ENCODE measurements around the gene PTCH1.

The PTCH1 gene

DNA sequence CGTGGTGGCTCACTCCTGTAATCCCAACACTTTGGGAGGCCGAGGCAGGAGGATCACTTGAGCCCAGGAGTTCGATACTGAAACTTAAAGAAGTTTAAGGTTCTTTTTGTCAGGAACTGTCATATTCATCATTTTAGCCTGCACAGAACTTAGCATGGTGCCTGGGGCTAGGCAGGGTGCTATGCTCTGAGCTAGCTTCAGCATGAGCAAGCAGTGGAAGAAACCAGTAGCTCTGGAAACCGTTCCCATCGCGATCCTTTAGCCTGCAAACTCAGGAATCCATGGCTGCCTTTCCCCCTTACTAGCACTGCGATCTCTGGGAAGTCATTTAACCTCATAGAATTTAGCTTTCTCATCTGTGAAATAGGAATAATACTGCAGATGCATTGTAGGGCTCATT lies 80.4 kb downstream of the PTCH1 start:
- DNase-seq = no peak

DNA sequence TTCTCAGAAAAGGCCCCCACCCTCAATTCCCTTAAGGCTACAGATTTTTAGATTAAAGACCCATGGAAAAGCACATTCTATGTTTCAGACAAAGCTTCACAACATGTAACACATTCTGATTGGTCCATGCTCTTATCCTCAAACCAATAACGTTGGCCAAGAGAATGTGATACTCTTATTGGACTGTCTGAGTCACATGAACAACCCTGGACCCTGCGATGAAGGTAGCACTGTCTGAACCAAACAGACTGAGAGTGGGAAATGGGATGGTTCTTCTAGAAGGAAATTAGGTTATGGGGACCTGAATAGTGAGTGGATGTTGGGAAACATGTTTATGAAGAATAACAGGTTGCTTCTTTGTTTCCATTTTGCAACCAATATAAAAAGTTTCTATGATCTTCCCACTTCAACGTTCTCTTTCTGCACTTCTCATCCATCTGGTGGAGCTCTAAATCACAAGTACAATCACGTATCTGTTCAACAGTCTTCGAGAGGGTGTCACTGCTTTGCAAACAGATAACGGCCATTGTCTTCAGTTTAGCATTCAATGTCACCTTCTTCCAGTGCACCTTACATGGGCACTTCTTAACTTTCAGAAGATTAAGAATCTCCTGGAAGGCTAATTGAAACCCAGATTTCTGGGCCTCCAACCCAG lies 81.6 kb downstream of the PTCH1 start:
- no peak for DNase-seq

- DNase-seq = no peak
Measured at GRCh38 chr9:95434116-95435073, 82.4 kb downstream of the PTCH1 start.

- DNase-seq = no peak
Measured at GRCh38 chr9:95433096-95433819, 83.5 kb downstream of the PTCH1 start.

- DNase-seq = no peak
Measured at GRCh38 chr9:95431286-95431685, 85.5 kb downstream of the PTCH1 start.

DNA sequence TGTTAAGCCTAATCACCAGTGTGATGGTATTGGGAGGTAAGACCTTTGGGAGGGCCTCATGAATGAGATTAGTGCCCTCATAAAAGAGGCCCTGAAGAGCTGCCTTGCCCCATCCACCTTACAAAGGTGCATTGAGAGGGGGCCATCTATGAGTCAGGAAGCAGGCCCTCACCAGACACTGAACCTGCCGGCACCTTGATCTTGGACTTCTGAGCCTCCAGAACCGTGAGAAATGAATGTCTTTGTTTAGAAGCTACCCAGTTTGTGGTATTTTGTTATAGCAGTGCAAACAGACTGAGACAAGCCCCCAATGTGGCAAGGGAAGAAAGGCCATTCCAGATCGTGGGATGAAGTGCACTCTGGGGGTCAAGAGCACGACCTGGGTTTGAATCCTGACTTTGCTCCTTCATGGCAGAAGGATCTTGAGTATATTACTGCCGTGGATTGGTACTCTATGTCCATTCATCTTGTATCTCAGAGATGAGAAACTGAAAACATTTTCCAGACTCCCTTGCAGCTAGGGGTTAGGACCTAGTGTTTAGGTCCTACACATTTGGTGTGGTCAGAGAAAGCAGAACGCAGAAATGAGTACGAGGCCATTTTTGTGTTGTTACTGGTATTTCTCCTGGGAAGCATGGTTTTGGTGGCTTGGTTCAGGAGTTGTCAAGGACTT lies 86.7 kb downstream of the PTCH1 start:
- no peak for DNase-seq

DNA sequence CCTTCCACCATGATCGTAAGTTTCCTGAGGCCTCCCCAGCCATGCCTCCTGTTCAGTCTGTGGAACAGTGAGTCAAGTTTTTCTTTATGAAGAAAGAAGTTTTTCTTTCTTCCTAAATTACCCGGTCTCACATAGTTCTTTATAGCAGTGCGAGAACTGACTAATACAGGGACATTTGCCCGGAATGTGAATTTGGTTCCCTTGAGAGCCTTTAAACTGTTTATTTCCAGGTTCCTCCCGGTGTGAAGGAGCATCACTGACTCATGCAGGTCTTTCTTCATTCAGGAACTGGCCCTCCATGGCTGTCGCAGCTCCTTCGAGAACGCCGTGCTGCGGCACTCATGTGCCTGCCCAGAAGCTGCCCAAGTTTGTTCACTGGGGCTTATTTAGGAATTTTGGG lies 87.7 kb downstream of the PTCH1 start:
- no peak for DNase-seq

DNA sequence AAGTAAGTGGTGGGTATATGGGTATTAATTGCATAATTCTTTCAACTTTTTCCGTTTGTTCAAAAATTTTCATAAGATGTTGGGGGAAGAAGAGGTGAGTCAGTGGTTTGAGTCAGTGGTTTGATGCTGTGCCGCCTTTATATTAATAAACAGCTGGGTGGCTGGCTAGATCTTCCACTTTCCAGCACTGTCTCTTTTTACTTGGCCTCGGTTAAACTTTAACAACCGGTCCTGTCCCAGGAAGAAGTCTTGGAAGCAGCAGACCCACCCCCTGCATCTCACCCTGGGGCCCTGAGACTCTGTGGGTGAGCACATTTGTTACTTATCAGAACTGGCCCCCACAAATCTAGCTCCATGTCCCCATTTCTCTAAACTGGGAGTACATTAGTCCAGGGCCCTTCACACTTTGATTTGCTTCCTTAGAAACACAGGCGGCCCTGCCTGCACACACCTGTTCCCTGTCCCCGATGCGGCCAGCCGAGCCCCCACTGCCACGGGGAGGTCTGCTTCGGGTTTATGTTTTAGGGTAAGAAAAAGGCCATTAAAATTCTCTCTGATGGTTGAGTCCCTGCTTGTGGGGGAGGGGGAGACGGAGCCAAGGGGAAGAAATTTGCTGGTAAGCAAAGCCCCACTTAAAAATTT lies 90.7 kb downstream of the PTCH1 start:
- peak; percentile 44 for DNase-seq

GRCh38 chr9:95422650-95423049 lies 94.1 kb downstream of the PTCH1 start:
- DNase-seq = no peak

- no peak for DNase-seq
Measured at GRCh38 chr9:95420518-95420917, 96.3 kb downstream of the PTCH1 start.

DNA sequence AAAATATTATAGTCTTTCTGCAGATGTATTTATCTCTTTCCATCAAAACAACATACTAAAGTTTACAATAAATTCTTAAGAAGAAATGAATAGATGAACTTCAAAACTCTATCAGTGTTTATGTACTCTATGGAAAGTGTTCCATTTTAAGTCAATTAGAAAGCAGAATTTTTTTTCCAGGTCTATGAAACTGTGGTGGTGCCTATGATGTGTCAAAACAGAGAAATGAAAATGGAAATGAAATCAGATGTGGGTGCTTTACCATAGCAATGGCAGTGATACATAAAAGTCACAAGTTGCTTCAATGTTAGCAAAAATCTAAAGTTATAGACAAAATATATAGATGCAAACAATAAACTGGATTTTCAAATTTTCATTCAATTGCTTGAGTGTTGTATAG lies 97.3 kb downstream of the PTCH1 start:
- no peak for DNase-seq

- no peak for DNase-seq
Measured at GRCh38 chr9:95415158-95415557, 101.6 kb downstream of the PTCH1 start.

DNA sequence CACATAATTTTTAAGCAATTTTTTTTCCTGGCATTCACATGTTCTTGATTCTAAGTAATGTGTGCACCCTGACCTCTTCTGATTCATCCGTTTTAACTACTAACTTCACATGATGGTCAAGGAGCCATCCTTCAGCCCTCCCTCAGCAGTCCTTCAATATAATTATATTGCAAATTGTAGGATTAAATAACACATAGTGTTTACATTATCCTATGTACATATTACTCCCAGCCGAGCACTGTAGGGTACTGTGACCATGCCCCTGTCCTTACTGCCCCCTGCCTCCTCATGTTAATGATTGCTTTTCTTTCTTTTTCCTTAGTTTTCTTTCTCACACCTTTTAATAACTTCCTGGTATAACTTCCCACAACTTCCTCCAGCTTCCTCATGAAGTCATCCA lies 103.0 kb downstream of the PTCH1 start:
- DNase-seq = no peak

DNA sequence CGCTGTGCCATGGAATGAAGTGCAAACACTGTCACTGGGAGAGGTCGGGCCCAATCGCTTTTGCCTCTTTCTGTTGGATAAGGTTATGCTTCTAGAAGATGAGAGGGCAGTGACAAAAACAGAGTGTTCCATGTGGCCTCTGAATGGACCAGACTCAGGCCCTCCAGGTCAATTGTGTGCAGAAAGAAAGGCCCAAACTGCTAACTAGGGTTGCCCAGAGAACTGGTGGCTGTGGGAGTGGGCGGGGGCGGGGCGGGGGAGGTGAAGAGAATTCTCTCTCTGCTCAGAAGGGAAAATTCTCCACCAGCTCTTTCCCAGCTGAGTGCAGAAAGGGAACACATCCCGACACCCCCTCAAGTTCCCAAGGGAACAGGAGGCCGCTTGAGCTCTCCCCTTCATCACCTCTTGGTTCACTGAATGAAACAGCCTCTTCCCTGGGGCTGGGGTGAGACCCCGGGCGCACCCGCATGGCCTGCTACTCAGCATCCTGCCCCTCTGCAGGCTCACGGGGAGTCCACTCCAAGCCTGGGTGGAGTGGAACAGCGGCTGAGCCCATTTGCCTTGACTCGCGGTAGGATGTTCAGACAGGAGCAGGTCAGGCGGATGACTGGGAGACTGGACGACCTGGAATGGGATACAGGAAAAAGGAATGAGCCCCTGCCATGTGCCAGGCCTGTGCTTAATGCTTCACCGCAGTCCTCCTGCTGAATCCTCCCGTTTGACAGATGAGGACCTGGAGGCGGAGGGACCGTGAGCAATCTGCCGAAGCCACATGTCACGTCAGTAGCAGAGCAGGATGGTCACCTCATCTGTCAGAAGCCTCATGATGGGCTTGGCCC lies 105.5 kb downstream of the PTCH1 start:
- no peak for DNase-seq

GRCh38 chr9:95409650-95410426 lies 106.9 kb downstream of the PTCH1 start:
- no peak for DNase-seq

GRCh38 chr9:95407524-95407923 lies 109.2 kb downstream of the PTCH1 start:
- no peak for DNase-seq

GRCh38 chr9:95406121-95406520 lies 110.7 kb downstream of the PTCH1 start:
- DNase-seq = no peak

- DNase-seq = no peak
Measured at GRCh38 chr9:95399261-95399660, 117.5 kb downstream of the PTCH1 start.
